GM19023 (cell line): ENCODE results near the gene SLC1A4.
"Not testable (repeated sequence)": the region's sequence is repeated elsewhere in the genome, so short reads cannot be mapped to it uniquely, and the experiment has no call there.

Source experiments
- ATAC-seq: cut with Tn5 transposase; IDR thresholded peaks from one replicate; pipeline ENCODE4 v1.9.1; 2021; ENCODE audit warnings: mild to moderate bottlenecking, moderate library complexity; ENCODE audit not compliant: unreplicated experiment

Gene SLC1A4

GRCh38 chr2:65024149-65024829, 35.1 kb downstream of the SLC1A4 start:
- no peak for ATAC-seq

GRCh38 chr2:65025453-65026123, 36.4 kb downstream of the SLC1A4 start:
- ATAC-seq = no peak

GRCh38 chr2:65026154-65026553, 37.0 kb downstream of the SLC1A4 start:
- no peak for ATAC-seq

- no peak for ATAC-seq
Observed at GRCh38 chr2:65026704-65027464, 37.7 kb downstream of the SLC1A4 start.

- ATAC-seq = no peak
Observed at GRCh38 chr2:65027616-65028244, 38.5 kb downstream of the SLC1A4 start.

- ATAC-seq = no peak
Observed at GRCh38 chr2:65030476-65031332, 41.5 kb downstream of the SLC1A4 start.

GRCh38 chr2:65031341-65032018, 42.3 kb downstream of the SLC1A4 start:
- peak; percentile 41 for ATAC-seq

GRCh38 chr2:65032019-65032975, 43.1 kb downstream of the SLC1A4 start:
- no peak for ATAC-seq

GRCh38 chr2:65033178-65033577, 44.0 kb downstream of the SLC1A4 start:
- ATAC-seq = no peak

- not testable (repeated sequence) for ATAC-seq
Observed at GRCh38 chr2:65033667-65034066, 44.5 kb downstream of the SLC1A4 start.

GRCh38 chr2:65035351-65035943, 46.2 kb downstream of the SLC1A4 start:
- ATAC-seq = no peak

- no peak for ATAC-seq
Observed at GRCh38 chr2:65037178-65037577, 48.0 kb downstream of the SLC1A4 start.

GRCh38 chr2:65039640-65040039, 50.4 kb downstream of the SLC1A4 start:
- ATAC-seq = no peak

GRCh38 chr2:65040400-65041261, 51.4 kb downstream of the SLC1A4 start:
- ATAC-seq = no peak

GRCh38 chr2:65043001-65043400, 53.8 kb downstream of the SLC1A4 start:
- ATAC-seq = no peak

GRCh38 chr2:65044097-65044735, 55.0 kb downstream of the SLC1A4 start:
- no peak for ATAC-seq

- no peak for ATAC-seq
Observed at GRCh38 chr2:65045651-65046050, 56.5 kb downstream of the SLC1A4 start.
